Keratinocyte (primary cell): ENCODE data around the gene SLC25A10. TPM values are rescaled to one million over a fixed set of nuclear protein-coding genes. Genes with fewer than 3 reads are reported as not detected.
"Not testable (repeated sequence)": the region's sequence is repeated elsewhere in the genome, so short reads cannot be mapped to it uniquely, and the experiment has no call there.

Experiments
- DNase-seq: peaks from one replicate; pipeline ENCODE4 v3.0.0-alpha.2; 2011; ENCODE audit warnings: low read depth, missing footprints, low spot score
- FAIRE-seq: peaks from 2 replicates; lab custom pipeline; 2011; peaks lifted over from hg19 to GRCh38; lab: Jason Lieb, UNC
- H2AFZ ChIP-seq: 2 replicates; pipeline ENCODE4 v1.6.0; 2012; ENCODE audit warnings: low read length, control low read depth, inconsistent platforms; ENCODE audit not compliant: control insufficient read depth
- H3K27ac ChIP-seq: 2 replicates; pipeline ENCODE4 v1.5.1; 2011; ENCODE audit warnings: low read length; ENCODE audit not compliant: control insufficient read depth, insufficient read depth
- H3K27me3 ChIP-seq: 3 replicates; pipeline ENCODE4 v1.6.0; 2011; ENCODE audit warnings: low read length; ENCODE audit not compliant: control insufficient read depth, insufficient read depth; ENCODE audit errors: extremely low read depth
- H3K36me3 ChIP-seq, 2 experiments: 2 replicates in 1 of 2; 3 replicates in 1 of 2; pipeline ENCODE4 v1.5.1; 2011; ENCODE audit warnings: low read length in 2 of 2, mild to moderate bottlenecking in 1 of 2; ENCODE audit not compliant: control insufficient read depth in 2 of 2, insufficient read depth in 2 of 2; ENCODE audit errors: extremely low read depth in 1 of 2
- H3K4me1 ChIP-seq: 3 replicates; pipeline ENCODE4 v1.5.1; 2011; ENCODE audit warnings: low read length; ENCODE audit not compliant: control insufficient read depth, insufficient read depth; ENCODE audit errors: extremely low read depth
- H3K4me2 ChIP-seq: 3 replicates; pipeline ENCODE4 v1.6.0; 2011; ENCODE audit warnings: low read depth, low read length; ENCODE audit not compliant: control insufficient read depth, insufficient read depth; ENCODE audit errors: extremely low read depth
- H3K4me3 ChIP-seq, 3 experiments: fragments of 200-600 bp in 1 of 3; sonication (generic) in 1 of 3; 2 replicates in 2 of 3; 3 replicates in 1 of 3; pipeline ENCODE4 v1.5.1; 2011 to 2016; ENCODE audit warnings: low read length in 3 of 3, mild to moderate bottlenecking in 3 of 3, control low read depth in 2 of 3, inconsistent platforms in 1 of 3, low read depth in 1 of 3, mixed read lengths in 1 of 3, mixed run types in 1 of 3, moderate library complexity in 1 of 3; ENCODE audit not compliant: control insufficient read depth in 2 of 3, insufficient read depth in 2 of 3; ENCODE audit errors: extremely low read depth in 1 of 3
- H3K79me2 ChIP-seq: 2 replicates; pipeline ENCODE4 v1.6.0; 2012; ENCODE audit warnings: low read length; ENCODE audit not compliant: control insufficient read depth, insufficient read depth
- H3K9ac ChIP-seq: 3 replicates; pipeline ENCODE4 v1.6.0; 2011; ENCODE audit warnings: low read length; ENCODE audit not compliant: control insufficient read depth, insufficient read depth; ENCODE audit errors: extremely low read depth
- H3K9me1 ChIP-seq: 3 replicates; pipeline ENCODE4 v1.6.0; 2011; ENCODE audit warnings: low read length; ENCODE audit not compliant: control insufficient read depth, insufficient read depth; ENCODE audit errors: extremely low read depth
- H3K9me3 ChIP-seq: 2 replicates; pipeline ENCODE4 v1.5.1; 2012; ENCODE audit warnings: low read depth, low read length; ENCODE audit not compliant: control insufficient read depth
- H4K20me1 ChIP-seq: 3 replicates; pipeline ENCODE4 v1.6.0; 2011; ENCODE audit warnings: low read length; ENCODE audit not compliant: control insufficient read depth, insufficient read depth; ENCODE audit errors: extremely low read depth
- EZH2 ChIP-seq: IDR thresholded peaks from one replicate; pipeline ENCODE4 v1.6.1; 2012; ENCODE audit warnings: inconsistent platforms, mild to moderate bottlenecking, low read length, moderate library complexity
- dilution Hi-C: fragments of 300-500 bp; cut with MboI; formaldehyde crosslinking; loops from one replicate; pipeline ENCODE4 v1.7.0; 2020; ENCODE audit warnings: low sequenced_read_pairs; ENCODE audit not compliant: extremely low pct_ligation_motif_present
- polyA plus RNA-seq, 5 experiments: library from polyadenylated mRNA; depleted of rRNA in 3 of 5; stranded (reverse) in 3 of 5; stranded (forward) in 1 of 5; unstranded in 1 of 5; fragments of >200 nt; gene quantifications; 1 replicate in 1 of 5; 2 replicates in 3 of 5; 3 replicates in 1 of 5; pipeline versions ENCODE4 v1.2.1 to v1.2.3, GENCODE V29; 2011 to 2012; ENCODE audit warnings: missing spikeins in 2 of 5, low read depth in 1 of 5, low replicate concordance in 1 of 5
- TF ChIP-seq, protein P1 (sequence below), 3 experiments: IDR thresholded peaks in 1 of 3; conservative IDR thresholded peaks in 1 of 3; optimal IDR thresholded peaks in 1 of 3; 2 replicates in 2 of 3; 3 replicates in 1 of 3; pipeline versions ENCODE3 to v1.5.1; 2011; ENCODE audit warnings: low read length in 3 of 3, mild to moderate bottlenecking in 3 of 3, moderate library complexity in 2 of 3, control low read depth in 1 of 3, inconsistent platforms in 1 of 3; ENCODE audit not compliant: insufficient read depth in 2 of 3; ENCODE audit errors: extremely low read depth in 1 of 3

The SLC25A10 gene
- polyA plus RNA-seq, 1 donor (not counting 4 experiments of a cell fraction or from before 2014, with no cell fraction given): 12.7 TPM

DNA sequence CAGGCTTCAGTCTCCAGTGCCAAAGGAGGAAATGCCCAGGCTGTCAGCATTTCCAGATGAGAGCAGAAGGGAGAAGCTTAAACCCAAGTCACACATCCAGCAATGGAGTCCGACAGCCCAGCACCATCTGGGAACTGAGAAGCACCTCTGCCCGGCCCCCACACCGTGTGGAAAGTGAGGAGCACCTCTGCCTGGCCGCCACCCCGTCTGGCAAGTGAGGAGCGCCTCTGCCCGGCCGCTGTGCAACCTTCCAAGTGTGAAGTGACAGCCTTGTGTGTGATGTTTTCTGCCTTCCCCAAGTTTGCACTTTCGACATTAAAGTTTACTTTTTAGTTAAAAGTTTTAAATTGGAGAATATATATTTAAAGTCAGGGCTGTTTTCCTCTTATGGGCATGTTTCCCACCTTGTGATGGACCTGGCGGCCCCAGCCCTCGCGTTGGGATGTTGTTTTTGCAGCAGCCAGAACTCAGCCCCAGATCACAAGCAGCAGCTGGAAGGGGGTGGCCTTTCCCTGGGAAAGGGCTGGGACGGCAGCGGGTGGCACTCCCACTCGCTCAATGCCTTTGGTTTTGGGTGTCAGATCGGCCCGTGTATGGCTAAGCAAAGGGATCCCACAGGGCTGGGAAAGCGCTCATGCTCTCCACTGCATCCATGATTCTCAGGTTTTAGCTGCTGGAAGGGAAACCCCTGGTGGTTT lies 38.4 kb upstream of the SLC25A10 start:
- Histone ChIP-seq H3K4me1 (peaks cover 5% of the 10 kb centered on the region), H3K9me3 (no peaks in the 10 kb centered on the region), H4K20me1 (no peaks in the 10 kb centered on the region), H3K27me3 (no peaks in the 10 kb centered on the region), H3K9me1 (no peaks in the 10 kb centered on the region), H3K36me3 (peaks cover 38% of the 10 kb centered on the region in 2 experiments), H3K4me2 (no peak overlapping the region), H3K79me2 (peaks cover 17% of the 10 kb centered on the region), H2AFZ (no peak overlapping the region), H3K4me3 (no peak overlapping the region), H3K9ac (no peak overlapping the region), H3K27ac (no peak overlapping the region)
- FAIRE-seq: no peak
- dilution Hi-C loops: no loop called here
- TF ChIP-seq EZH2: no peak
- TF ChIP-seq, protein P1, sequence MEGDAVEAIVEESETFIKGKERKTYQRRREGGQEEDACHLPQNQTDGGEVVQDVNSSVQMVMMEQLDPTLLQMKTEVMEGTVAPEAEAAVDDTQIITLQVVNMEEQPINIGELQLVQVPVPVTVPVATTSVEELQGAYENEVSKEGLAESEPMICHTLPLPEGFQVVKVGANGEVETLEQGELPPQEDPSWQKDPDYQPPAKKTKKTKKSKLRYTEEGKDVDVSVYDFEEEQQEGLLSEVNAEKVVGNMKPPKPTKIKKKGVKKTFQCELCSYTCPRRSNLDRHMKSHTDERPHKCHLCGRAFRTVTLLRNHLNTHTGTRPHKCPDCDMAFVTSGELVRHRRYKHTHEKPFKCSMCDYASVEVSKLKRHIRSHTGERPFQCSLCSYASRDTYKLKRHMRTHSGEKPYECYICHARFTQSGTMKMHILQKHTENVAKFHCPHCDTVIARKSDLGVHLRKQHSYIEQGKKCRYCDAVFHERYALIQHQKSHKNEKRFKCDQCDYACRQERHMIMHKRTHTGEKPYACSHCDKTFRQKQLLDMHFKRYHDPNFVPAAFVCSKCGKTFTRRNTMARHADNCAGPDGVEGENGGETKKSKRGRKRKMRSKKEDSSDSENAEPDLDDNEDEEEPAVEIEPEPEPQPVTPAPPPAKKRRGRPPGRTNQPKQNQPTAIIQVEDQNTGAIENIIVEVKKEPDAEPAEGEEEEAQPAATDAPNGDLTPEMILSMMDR (optimal IDR thresholded peaks at IDR 0.05 in 1 of 3, IDR thresholded peaks at IDR 0.05 in 1 of 3, conservative IDR thresholded peaks at IDR 0.05 in 1 of 3; ENCODE audit: extremely low read depth in 1 of 3, insufficient read depth in 2 of 3, low read length in 3 of 3): no peak
- no peak for DNase-seq

DNA sequence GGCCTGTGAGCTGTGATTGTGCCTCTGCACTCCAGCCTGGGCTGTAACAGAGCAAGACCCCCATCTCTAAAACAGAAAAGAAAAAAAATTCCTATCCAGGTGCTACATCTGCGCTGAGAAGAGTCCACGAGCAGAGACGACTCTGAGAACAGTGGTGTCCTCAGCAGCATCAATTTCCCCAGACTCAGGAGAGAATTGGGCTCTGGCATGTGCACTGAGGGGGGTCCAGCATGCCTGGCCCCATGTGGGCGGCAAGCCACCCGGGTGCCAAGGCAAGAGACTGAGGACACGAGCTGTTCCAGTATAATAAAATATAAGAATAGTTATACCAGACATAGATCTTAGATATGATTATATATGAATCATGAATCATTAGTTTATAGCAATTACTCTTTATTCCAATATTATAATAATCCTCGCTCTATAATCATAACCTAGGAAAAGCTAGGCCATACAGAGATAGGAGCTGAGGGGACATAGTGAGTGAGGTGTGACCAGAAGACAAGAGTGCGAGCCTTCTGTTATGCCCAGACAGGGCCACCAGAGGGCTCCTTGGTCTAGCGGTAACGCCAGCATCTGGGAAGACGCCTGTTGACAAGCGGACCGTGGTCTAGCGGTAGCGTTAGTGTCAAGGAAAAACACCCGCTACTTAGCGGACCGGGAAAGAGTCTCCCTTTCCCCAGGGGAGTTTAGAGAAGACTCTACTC lies 36.4 kb upstream of the SLC25A10 start:
- dilution Hi-C loops, H3K9me1 ChIP-seq, H3K27ac ChIP-seq, H3K9ac ChIP-seq, H3K4me3 ChIP-seq, H3K79me2 ChIP-seq, DNase-seq, H3K9me3 ChIP-seq, H3K27me3 ChIP-seq, H3K4me1 ChIP-seq, H2AFZ ChIP-seq, H4K20me1 ChIP-seq, H3K4me2 ChIP-seq: not testable (repeated sequence)
- peak; percentile 64 for FAIRE-seq
- H3K36me3 ChIP-seq: peaks cover 28 to 33% of the 10 kb centered on the region in 2 experiments
- TF ChIP-seq, protein P1 (optimal IDR thresholded peaks at IDR 0.05 in 1 of 3, IDR thresholded peaks at IDR 0.05 in 1 of 3, conservative IDR thresholded peaks at IDR 0.05 in 1 of 3; ENCODE audit: extremely low read depth in 1 of 3, insufficient read depth in 2 of 3, low read length in 3 of 3): peak; percentile 23 to 49 (median 30)
